Measurements from ENCODE around the gene C20orf202.

DNA sequence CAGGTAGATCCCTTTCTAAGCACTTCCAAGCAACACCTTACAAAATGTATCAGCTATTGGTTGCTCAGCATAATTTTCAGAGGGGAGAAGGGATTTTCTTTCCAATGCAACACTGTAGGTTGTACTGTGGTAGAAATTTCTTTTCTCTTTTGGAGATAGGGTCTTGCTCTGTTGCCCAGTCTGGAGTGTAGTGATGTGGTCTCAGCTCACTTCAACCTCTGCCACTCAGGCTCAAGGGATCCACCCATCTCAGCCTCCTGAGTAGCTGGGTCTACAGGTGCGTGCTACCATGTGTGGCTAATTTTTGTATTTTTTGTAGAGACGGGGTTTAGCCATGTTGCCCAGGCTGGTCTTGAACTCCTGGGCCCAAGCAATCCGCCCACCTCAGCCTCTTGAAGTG, 38.8 kb downstream of the C20orf202 start:
- TF ChIP-seq HDAC3 (IDR thresholded peaks at IDR 0.05; ENCODE audit: borderline replicate concordance, partially characterized antibody), result no peak
- no peak for TF ChIP-seq SIN3A (IDR thresholded peaks at IDR 0.05; ENCODE audit: borderline replicate concordance in 2 of 2, control insufficient read depth in 1 of 2, low read depth in 2 of 2, low read length in 2 of 2)
- TF ChIP-seq, protein P1, sequence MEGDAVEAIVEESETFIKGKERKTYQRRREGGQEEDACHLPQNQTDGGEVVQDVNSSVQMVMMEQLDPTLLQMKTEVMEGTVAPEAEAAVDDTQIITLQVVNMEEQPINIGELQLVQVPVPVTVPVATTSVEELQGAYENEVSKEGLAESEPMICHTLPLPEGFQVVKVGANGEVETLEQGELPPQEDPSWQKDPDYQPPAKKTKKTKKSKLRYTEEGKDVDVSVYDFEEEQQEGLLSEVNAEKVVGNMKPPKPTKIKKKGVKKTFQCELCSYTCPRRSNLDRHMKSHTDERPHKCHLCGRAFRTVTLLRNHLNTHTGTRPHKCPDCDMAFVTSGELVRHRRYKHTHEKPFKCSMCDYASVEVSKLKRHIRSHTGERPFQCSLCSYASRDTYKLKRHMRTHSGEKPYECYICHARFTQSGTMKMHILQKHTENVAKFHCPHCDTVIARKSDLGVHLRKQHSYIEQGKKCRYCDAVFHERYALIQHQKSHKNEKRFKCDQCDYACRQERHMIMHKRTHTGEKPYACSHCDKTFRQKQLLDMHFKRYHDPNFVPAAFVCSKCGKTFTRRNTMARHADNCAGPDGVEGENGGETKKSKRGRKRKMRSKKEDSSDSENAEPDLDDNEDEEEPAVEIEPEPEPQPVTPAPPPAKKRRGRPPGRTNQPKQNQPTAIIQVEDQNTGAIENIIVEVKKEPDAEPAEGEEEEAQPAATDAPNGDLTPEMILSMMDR (IDR thresholded peaks at IDR 0.05 in 2 of 3, conservative IDR thresholded peaks at IDR 0.05 in 1 of 3; ENCODE audit: insufficient read depth in 2 of 3, low read depth in 1 of 3, low read length in 3 of 3), result no peak
- no peak for TF ChIP-seq POLR2A (conservative IDR thresholded peaks at IDR 0.05)
- TF ChIP-seq EZH2 (IDR thresholded peaks at IDR 0.05; ENCODE audit: borderline replicate concordance, low read depth, low read length), result no peak
- TF ChIP-seq ZNF561 (CRISPR knock-in tag; conservative IDR thresholded peaks at IDR 0.05), result no peak
- no peak for TF ChIP-seq JUNB (CRISPR knock-in tag; conservative IDR thresholded peaks at IDR 0.05)
- TF ChIP-seq MEF2A (IDR thresholded peaks at IDR 0.05; ENCODE audit: control insufficient read depth, low read depth, low read length), result no peak
